Measurements from ENCODE around the gene UGT1A4. TPM values are rescaled to one million over a fixed set of nuclear protein-coding genes. Genes with fewer than 3 reads are reported as not detected.

The UGT1A4 gene
- total RNA-seq, 4 donors from 2014 or later, result not detected

DNA sequence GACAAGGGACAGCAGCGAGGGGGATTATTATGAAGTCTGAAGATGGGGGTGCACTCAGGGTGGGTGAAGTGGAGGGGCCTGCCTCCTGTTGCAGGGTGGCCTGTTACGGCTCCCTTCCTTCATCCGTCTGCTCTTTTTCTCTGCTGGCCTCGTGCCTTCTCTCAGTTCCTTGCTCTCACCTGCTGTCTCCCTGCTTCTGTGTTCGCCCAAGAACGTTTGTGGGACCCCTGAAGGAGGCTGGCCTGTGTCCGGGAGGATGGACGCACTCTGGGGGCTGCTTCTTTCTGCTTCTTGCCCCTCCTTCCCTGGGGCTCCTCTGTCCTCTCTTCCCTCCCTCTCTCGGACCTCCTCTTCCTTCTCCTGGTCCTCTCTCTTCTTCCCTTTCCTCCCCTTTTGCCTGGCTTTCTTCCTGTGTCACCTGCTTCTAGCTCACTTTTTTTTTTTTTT lies 73.4 kb downstream of the UGT1A4 start:
- TF ChIP-seq, protein P1, sequence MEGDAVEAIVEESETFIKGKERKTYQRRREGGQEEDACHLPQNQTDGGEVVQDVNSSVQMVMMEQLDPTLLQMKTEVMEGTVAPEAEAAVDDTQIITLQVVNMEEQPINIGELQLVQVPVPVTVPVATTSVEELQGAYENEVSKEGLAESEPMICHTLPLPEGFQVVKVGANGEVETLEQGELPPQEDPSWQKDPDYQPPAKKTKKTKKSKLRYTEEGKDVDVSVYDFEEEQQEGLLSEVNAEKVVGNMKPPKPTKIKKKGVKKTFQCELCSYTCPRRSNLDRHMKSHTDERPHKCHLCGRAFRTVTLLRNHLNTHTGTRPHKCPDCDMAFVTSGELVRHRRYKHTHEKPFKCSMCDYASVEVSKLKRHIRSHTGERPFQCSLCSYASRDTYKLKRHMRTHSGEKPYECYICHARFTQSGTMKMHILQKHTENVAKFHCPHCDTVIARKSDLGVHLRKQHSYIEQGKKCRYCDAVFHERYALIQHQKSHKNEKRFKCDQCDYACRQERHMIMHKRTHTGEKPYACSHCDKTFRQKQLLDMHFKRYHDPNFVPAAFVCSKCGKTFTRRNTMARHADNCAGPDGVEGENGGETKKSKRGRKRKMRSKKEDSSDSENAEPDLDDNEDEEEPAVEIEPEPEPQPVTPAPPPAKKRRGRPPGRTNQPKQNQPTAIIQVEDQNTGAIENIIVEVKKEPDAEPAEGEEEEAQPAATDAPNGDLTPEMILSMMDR (IDR thresholded peaks at IDR 0.05), result no peak
- no peak for ATAC-seq (ENCODE audit: low FRiP score)
- no peak for DNase-seq (ENCODE audit: low spot score)

DNA sequence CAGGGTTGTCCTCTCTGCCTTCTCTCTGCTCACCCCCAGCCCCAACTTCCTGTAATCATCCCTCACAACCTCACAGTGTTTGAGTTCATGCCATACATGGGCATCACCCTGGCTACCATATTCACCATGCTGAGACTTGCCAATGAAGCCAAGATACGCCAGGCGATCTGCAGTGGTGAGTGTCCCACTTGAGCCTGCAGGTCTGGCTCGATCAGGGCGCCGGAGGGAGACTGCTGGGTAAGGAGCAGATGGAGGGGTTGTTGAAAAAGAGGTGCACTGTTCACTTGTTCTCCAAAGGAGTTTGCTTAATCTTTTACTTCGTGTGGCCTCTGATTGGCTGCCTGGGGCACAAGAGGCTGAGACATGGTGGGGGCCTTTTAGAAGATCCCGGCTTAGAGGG lies 74.2 kb downstream of the UGT1A4 start:
- TF ChIP-seq, protein P1 (IDR thresholded peaks at IDR 0.05), result no peak
- DNase-seq (ENCODE audit: low spot score) (no peak), ATAC-seq (ENCODE audit: low FRiP score) (no peak)

DNA sequence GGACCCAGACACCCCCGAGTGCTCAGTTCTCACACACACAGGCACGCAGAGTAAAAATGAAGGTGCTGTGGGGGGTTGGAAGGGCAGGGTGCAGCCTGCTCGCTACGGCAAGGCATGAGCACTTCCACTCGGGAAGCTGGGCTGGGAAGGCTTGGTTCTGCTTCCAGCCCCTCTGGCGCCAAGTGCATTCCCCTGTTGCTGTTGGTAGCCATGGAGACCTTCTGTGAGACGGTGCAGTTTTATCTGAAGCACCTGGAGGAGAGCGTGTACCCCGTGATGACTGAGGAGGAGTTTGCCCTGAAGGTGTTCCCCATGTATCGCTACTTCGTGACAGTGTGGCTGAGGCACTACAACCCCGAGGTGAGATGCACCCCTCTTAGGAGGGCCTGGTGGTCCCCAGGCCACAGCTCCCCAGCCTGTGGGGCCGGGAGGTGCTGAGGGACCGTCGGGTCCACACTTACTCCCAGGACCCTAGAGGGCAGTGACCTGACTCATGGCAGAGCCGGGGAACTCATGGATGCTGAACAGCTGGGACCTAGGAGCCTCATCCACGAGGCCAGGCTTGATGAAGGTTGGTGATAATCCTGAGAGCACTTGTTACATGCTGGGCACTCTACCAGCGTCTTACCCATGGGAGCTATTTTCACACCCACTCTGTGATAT lies 75.1 kb downstream of the UGT1A4 start:
- TF ChIP-seq, protein P1 (IDR thresholded peaks at IDR 0.05), result no peak
- no peak for ATAC-seq (ENCODE audit: low FRiP score)
- no peak for DNase-seq (ENCODE audit: low spot score)

DNA sequence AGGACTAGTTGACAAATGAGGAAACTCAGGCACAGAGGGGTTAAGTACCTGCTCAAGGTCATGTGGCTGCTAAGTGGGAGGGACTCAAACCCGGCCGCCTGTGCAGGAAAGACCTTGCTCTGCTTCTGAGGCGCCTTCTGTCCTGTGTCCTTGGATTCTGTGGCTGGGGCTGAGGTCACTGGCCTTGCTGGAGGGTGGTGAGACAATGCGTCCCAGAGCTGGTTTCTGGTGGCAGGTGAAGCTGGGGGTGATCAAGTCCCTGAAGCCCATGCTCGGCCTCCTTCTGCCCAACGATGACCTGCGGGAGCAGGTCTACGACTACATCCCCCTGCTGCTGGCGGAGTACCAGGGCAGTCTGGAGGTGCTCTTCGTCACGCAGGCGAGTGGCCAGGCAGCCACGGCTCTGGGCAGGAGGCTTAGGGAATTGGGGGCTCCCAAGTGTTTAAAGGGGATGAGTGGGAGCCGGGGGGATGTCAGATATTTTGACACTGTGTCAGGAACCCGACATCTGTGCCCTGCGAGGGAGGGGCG lies 75.7 kb downstream of the UGT1A4 start:
- TF ChIP-seq, protein P1 (IDR thresholded peaks at IDR 0.05), result no peak
- DNase-seq (ENCODE audit: low spot score), result no peak
- ATAC-seq (ENCODE audit: low FRiP score), result no peak

DNA sequence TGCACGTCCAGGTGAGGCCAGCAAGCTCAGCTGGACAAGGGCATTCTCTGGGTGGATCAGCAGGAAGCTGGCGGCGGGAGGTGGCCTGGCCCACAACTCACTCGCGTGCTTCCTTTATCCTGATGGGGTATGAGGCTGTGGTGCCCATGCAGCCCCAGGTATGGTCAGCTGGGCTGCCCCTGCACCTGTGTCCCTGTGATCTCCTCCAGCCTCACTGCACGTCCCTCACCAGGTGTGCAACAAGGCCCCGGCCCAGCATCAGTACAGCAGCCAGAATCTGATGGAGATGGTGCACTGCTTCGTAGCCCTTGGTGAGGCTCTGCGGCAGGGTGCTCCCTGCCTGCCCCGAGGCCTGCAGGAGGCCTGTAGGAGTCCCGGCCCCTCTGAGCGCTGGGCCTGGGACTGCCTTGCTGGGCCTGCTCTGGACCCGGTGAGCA lies 77.2 kb downstream of the UGT1A4 start:
- DNase-seq (ENCODE audit: low spot score), result no peak
- ATAC-seq (ENCODE audit: low FRiP score), result no peak
- TF ChIP-seq, protein P1 (IDR thresholded peaks at IDR 0.05), result no peak

DNA sequence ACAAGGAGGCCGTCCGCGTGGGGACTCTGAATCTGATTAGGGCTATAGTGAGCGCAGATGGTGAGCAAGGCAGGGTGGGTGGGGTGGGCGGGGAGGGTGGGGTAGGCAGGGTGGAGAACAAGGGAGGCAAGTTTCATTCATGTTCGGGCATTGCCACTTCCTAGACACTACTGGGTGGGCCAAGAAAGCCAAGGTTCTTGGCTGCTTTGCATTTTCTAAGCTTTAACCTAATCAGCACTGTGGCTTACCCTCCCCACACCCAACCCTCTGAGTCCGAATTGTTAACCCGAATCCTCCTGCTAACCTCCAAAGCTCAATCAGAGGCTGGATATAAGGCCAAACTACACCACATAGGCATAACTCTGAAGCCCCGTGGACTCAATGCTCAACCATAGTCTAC lies 77.7 kb downstream of the UGT1A4 start:
- ATAC-seq (ENCODE audit: low FRiP score) (no peak), DNase-seq (ENCODE audit: low spot score) (no peak)
- TF ChIP-seq, protein P1 (IDR thresholded peaks at IDR 0.05), result no peak
